Gastroesophageal sphincter (tissue), 3 donors: Measurements from ENCODE around the gene NEK2.

Experiments
- EP300 ChIP-seq: sonication (generic); formaldehyde crosslinking; IDR thresholded peaks from one replicate; pipeline ENCODE4 v1.6.1; 2017; ENCODE audit warnings: antibody characterized with exemption, mild to moderate bottlenecking
- POLR2A ChIP-seq, 2 donors: fragments of 450-650 bp; IDR thresholded peaks; one replicate each; pipeline ENCODE4 v1.6.1; 2017; ENCODE audit warnings: antibody characterized with exemption in 2 of 2, mild to moderate bottlenecking in 2 of 2, moderate library complexity in 1 of 2
- POLR2AphosphoS5 ChIP-seq: sonication (generic); formaldehyde crosslinking; IDR thresholded peaks from one replicate; pipeline ENCODE4 v1.6.1; 2017; ENCODE audit warnings: antibody characterized with exemption
- TF ChIP-seq, protein P1 (sequence below), 4 experiments: fragments of 200-600 bp in 2 of 4; fragments of 450-650 bp in 2 of 4; sonication (generic) in 1 of 4; IDR thresholded peaks; one replicate each; pipeline ENCODE4 v1.5.1; 2017 to 2019; ENCODE audit warnings: antibody characterized with exemption in 4 of 4, mild to moderate bottlenecking in 2 of 4, moderate library complexity in 2 of 4

DNA sequence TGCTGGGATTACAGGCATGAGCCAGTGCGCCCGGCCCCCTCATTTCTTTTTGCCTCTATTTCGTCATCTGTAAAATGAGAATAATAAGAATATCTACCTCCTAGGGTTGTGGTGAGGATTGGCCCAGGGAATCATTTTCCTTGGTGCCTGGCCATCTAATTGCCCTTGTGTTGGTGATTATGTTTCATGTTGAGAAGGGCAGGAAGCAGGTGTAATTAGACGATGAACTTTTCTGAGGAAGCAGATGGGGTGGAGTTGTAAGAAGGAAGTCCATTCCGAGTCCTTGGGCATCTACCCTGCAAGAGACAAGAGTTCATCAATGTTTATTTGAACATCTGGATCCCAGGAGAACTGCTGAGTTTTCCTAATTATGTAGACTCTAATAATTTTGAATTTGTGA lies 38.7 kb upstream of the NEK2 start:
- TF ChIP-seq POLR2A (IDR thresholded peaks at IDR 0.05) (no peak), POLR2AphosphoS5 (no peak), EP300 (no peak)
- TF ChIP-seq, protein P1, sequence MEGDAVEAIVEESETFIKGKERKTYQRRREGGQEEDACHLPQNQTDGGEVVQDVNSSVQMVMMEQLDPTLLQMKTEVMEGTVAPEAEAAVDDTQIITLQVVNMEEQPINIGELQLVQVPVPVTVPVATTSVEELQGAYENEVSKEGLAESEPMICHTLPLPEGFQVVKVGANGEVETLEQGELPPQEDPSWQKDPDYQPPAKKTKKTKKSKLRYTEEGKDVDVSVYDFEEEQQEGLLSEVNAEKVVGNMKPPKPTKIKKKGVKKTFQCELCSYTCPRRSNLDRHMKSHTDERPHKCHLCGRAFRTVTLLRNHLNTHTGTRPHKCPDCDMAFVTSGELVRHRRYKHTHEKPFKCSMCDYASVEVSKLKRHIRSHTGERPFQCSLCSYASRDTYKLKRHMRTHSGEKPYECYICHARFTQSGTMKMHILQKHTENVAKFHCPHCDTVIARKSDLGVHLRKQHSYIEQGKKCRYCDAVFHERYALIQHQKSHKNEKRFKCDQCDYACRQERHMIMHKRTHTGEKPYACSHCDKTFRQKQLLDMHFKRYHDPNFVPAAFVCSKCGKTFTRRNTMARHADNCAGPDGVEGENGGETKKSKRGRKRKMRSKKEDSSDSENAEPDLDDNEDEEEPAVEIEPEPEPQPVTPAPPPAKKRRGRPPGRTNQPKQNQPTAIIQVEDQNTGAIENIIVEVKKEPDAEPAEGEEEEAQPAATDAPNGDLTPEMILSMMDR (IDR thresholded peaks at IDR 0.05) = no peak
